ENCODE results near the gene RRP36. TPM values are rescaled to one million over a fixed set of nuclear protein-coding genes. Genes with fewer than 3 reads are reported as not detected.

RRP36 gene
- total and polyA plus RNA-seq, 9 of the 15 experiments (the other 6 are each of a cell fraction or from before 2014, with no cell fraction given) = 27.6 to 150 (median 114) TPM

GRCh38 chr6:43053545-43054205 is 32.3 kb downstream of the RRP36 start, which contains the start of gene CUL7 (continued):
- TF ChIP-seq ZNF584 (CRISPR knock-in tag; IDR thresholded peaks at IDR 0.05; ENCODE audit: low read depth) (no peak), TEAD2 (tag; IDR thresholded peaks at IDR 0.05) (no peak), DMBX1 (CRISPR knock-in tag; IDR thresholded peaks at IDR 0.05; ENCODE audit: borderline replicate concordance) (no peak), XRCC3 (IDR thresholded peaks at IDR 0.05) (no peak), RAD51 (IDR thresholded peaks at IDR 0.05; ENCODE audit: borderline replicate concordance, low read depth) (no peak), CEBPG (CRISPR knock-in tag; IDR thresholded peaks at IDR 0.05) (0 out of 2 replicates have a peak, but pooled peaks have one; percentile 40), CEBPG (tag; conservative IDR thresholded peaks at IDR 0.05 in 1 of 2, IDR thresholded peaks at IDR 0.05 in 1 of 2) (no peak), RFX7 (CRISPR knock-in tag; IDR thresholded peaks at IDR 0.05) (no peak), BRF1 (IDR thresholded peaks at IDR 0.05; ENCODE audit: borderline replicate concordance, extremely low read depth, insufficient read length) (no peak), ZNF354B (CRISPR knock-in tag; IDR thresholded peaks at IDR 0.05) (no peak), ZNF184 (CRISPR knock-in tag; IDR thresholded peaks at IDR 0.05) (no peak), ZNF583 (CRISPR knock-in tag; IDR thresholded peaks at IDR 0.05) (peak; percentile 80), SREBF1 (IDR thresholded peaks at IDR 0.05; ENCODE audit: borderline replicate concordance, low read depth, low read length) (no peak), FOXA1 (IDR thresholded peaks at IDR 0.05; ENCODE audit: borderline replicate concordance) (no peak), ZC3H11A (IDR thresholded peaks at IDR 0.05; ENCODE audit: low read depth, low read length) (peak; percentile 38; the same call in 1 of the 2 replicates), FOXK1 (CRISPR knock-in tag; IDR thresholded peaks at IDR 0.05; ENCODE audit: borderline replicate concordance) (peak; percentile 68; the same call in 1 of the 2 replicates), MTA1 (IDR thresholded peaks at IDR 0.05; ENCODE audit: borderline replicate concordance) (peak; percentile 59), CHD4 (IDR thresholded peaks at IDR 0.05; ENCODE audit: insufficient read depth, insufficient replicate concordance, low read depth, low read length, poor library complexity, severe bottlenecking) (no peak), TAF15 (IDR thresholded peaks at IDR 0.05; ENCODE audit: low read depth, low read length) (no peak), SP2 (IDR thresholded peaks at IDR 0.05; ENCODE audit: extremely low read depth, low read depth, low read length, poor library complexity, severe bottlenecking) (no peak), RB1 (IDR thresholded peaks at IDR 0.05; ENCODE audit: low read depth) (peak; percentile 84), TCF15 (CRISPR knock-in tag; IDR thresholded peaks at IDR 0.05) (no peak), HNRNPUL1 (IDR thresholded peaks at IDR 0.05; ENCODE audit: low read length) (no peak), SUPT5H (IDR thresholded peaks at IDR 0.05) (peak; percentile 96), RBM17 (IDR thresholded peaks at IDR 0.05; ENCODE audit: borderline replicate concordance, low read depth, low read length) (no peak)
- TF ChIP-seq, protein P1, sequence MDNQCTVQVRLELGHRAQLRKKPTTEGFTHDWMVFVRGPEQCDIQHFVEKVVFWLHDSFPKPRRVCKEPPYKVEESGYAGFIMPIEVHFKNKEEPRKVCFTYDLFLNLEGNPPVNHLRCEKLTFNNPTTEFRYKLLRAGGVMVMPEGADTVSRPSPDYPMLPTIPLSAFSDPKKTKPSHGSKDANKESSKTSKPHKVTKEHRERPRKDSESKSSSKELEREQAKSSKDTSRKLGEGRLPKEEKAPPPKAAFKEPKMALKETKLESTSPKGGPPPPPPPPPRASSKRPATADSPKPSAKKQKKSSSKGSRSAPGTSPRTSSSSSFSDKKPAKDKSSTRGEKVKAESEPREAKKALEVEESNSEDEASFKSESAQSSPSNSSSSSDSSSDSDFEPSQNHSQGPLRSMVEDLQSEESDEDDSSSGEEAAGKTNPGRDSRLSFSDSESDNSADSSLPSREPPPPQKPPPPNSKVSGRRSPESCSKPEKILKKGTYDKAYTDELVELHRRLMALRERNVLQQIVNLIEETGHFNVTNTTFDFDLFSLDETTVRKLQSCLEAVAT (IDR thresholded peaks at IDR 0.05) = peak; percentile 37 to 65; a peak in 2 of 4 replicates
- TF ChIP-seq, protein P2, sequence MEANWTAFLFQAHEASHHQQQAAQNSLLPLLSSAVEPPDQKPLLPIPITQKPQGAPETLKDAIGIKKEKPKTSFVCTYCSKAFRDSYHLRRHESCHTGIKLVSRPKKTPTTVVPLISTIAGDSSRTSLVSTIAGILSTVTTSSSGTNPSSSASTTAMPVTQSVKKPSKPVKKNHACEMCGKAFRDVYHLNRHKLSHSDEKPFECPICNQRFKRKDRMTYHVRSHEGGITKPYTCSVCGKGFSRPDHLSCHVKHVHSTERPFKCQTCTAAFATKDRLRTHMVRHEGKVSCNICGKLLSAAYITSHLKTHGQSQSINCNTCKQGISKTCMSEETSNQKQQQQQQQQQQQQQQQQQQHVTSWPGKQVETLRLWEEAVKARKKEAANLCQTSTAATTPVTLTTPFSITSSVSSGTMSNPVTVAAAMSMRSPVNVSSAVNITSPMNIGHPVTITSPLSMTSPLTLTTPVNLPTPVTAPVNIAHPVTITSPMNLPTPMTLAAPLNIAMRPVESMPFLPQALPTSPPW (CRISPR knock-in tag; IDR thresholded peaks at IDR 0.05) = peak; percentile 90

Data from K562 (cell line).